LNCAP (cell line): ENCODE measurements around the gene DNAJB8.

ENCODE experiments used
- CTCF ChIP-seq: fragments of 450-650 bp; IDR thresholded peaks from 2 replicates; pipeline ENCODE4 v1.5.1; 2017; ENCODE audit warnings: mild to moderate bottlenecking

Gene DNAJB8

GRCh38 chr3:128492671-128493569 lies 26.2 kb upstream of the DNAJB8 start, which contains the start of gene GATA2:
TSS of gene GATA2 (minus strand) at chr3:128493201. CDS start at chr3:128487031, 6,170 bp downstream.
- TF ChIP-seq CTCF: 0 out of 2 replicates have a peak, but pooled peaks have one; percentile 12

GRCh38 chr3:128491941-128492670 lies 25.4 kb upstream of the DNAJB8 start:
- no peak for TF ChIP-seq CTCF

GRCh38 chr3:128491691-128491940 lies 24.9 kb upstream of the DNAJB8 start:
- no peak for TF ChIP-seq CTCF

GRCh38 chr3:128490915-128491690 lies 24.4 kb upstream of the DNAJB8 start:
- TF ChIP-seq CTCF: no peak

GRCh38 chr3:128490650-128490914 lies 23.9 kb upstream of the DNAJB8 start:
- no peak for TF ChIP-seq CTCF

GRCh38 chr3:128489927-128490649 lies 23.4 kb upstream of the DNAJB8 start:
- TF ChIP-seq CTCF: no peak

GRCh38 chr3:128489674-128489926 lies 22.9 kb upstream of the DNAJB8 start:
- no peak for TF ChIP-seq CTCF
